ENCODE measurements around the gene OSTN. TPM values are rescaled to one million over a fixed set of nuclear protein-coding genes. Genes with fewer than 3 reads are reported as not detected.

The OSTN gene
- polyA plus RNA-seq, 1 donor from 2014 or later, result 0.17 TPM

GRCh38 chr3:191301782-191302411, 102.9 kb downstream of the OSTN start:
- H3F3A ChIP-seq (ENCODE audit: insufficient read depth, low read length, poor library complexity, severe bottlenecking), result no peaks in the 10 kb centered on the region
- H3K9me3 ChIP-seq (ENCODE audit: low read length), result no peaks in the 10 kb centered on the region
- H4K20me1 ChIP-seq (ENCODE audit: insufficient read depth), result no peaks in the 10 kb centered on the region
- H3K27me3 ChIP-seq (ENCODE audit: insufficient read depth, low read depth, low read length), result no peaks in the 10 kb centered on the region
- H3K4me2 ChIP-seq (ENCODE audit: low read length), result no peak overlapping the region
- H3K9me2 ChIP-seq (ENCODE audit: insufficient read depth, low read length), result no peaks in the 10 kb centered on the region
- TF ChIP-seq EP300 (conservative IDR thresholded peaks at IDR 0.05; ENCODE audit: poor library complexity, severe bottlenecking) (no peak), POLR2AphosphoS5 (IDR thresholded peaks at IDR 0.05) (no peak), EZH2 (IDR thresholded peaks at IDR 0.05; ENCODE audit: borderline replicate concordance, insufficient read depth, low read length, poor library complexity, severe bottlenecking) (no peak), CTCF (IDR thresholded peaks at IDR 0.05; ENCODE audit: poor library complexity, severe bottlenecking) (no peak), REST (IDR thresholded peaks at IDR 0.05; ENCODE audit: borderline replicate concordance) (no peak), RAD21 (conservative IDR thresholded peaks at IDR 0.05) (no peak), MXI1 (conservative IDR thresholded peaks at IDR 0.05; ENCODE audit: poor library complexity, severe bottlenecking) (no peak), TAF1 (IDR thresholded peaks at IDR 0.05; ENCODE audit: low read depth) (no peak), SMC3 (conservative IDR thresholded peaks at IDR 0.05; ENCODE audit: poor library complexity) (no peak)
- H3K36me3 ChIP-seq (ENCODE audit: insufficient read depth, low read length), result no peaks in the 10 kb centered on the region
- no peak overlapping the region for H3K27ac ChIP-seq (ENCODE audit: low read length)
- no peak overlapping the region for H3K9ac ChIP-seq (ENCODE audit: low read length)
- H3K4me3 ChIP-seq (ENCODE audit: low read length), result no peak overlapping the region
- no peaks in the 10 kb centered on the region for H3K79me2 ChIP-seq (replicated peaks; ENCODE audit: insufficient read depth, low read length)
- H2AFZ ChIP-seq (ENCODE audit: low read depth, low read length), result no peak overlapping the region

GRCh38 chr3:191302451-191302850, 103.4 kb downstream of the OSTN start:
- H3K9me2 ChIP-seq (ENCODE audit: insufficient read depth, low read length), result no peaks in the 10 kb centered on the region
- no peaks in the 10 kb centered on the region for H3F3A ChIP-seq (ENCODE audit: insufficient read depth, low read length, poor library complexity, severe bottlenecking)
- no peaks in the 10 kb centered on the region for H3K79me2 ChIP-seq (replicated peaks; ENCODE audit: insufficient read depth, low read length)
- H3K27me3 ChIP-seq (ENCODE audit: insufficient read depth, low read depth, low read length), result no peaks in the 10 kb centered on the region
- H2AFZ ChIP-seq (ENCODE audit: low read depth, low read length), result no peak overlapping the region
- H3K27ac ChIP-seq (ENCODE audit: low read length), result no peak overlapping the region
- H3K4me2 ChIP-seq (ENCODE audit: low read length), result no peak overlapping the region
- no peak overlapping the region for H3K9ac ChIP-seq (ENCODE audit: low read length)
- H3K9me3 ChIP-seq (ENCODE audit: low read length), result no peaks in the 10 kb centered on the region
- TF ChIP-seq RAD21 (conservative IDR thresholded peaks at IDR 0.05) (no peak), POLR2AphosphoS5 (IDR thresholded peaks at IDR 0.05) (no peak), CTCF (IDR thresholded peaks at IDR 0.05; ENCODE audit: poor library complexity, severe bottlenecking) (no peak), REST (IDR thresholded peaks at IDR 0.05; ENCODE audit: borderline replicate concordance) (no peak), MXI1 (conservative IDR thresholded peaks at IDR 0.05; ENCODE audit: poor library complexity, severe bottlenecking) (no peak), TAF1 (IDR thresholded peaks at IDR 0.05; ENCODE audit: low read depth) (no peak), EP300 (conservative IDR thresholded peaks at IDR 0.05; ENCODE audit: poor library complexity, severe bottlenecking) (no peak), SMC3 (conservative IDR thresholded peaks at IDR 0.05; ENCODE audit: poor library complexity) (no peak), EZH2 (IDR thresholded peaks at IDR 0.05; ENCODE audit: borderline replicate concordance, insufficient read depth, low read length, poor library complexity, severe bottlenecking) (no peak)
- H4K20me1 ChIP-seq (ENCODE audit: insufficient read depth), result no peaks in the 10 kb centered on the region
- H3K4me3 ChIP-seq (ENCODE audit: low read length), result no peak overlapping the region
- H3K36me3 ChIP-seq (ENCODE audit: insufficient read depth, low read length), result no peaks in the 10 kb centered on the region

Measured in neural cell (in vitro differentiated cells).